Activated T-cell treated with anti-CD3 and anti-CD28 coated beads for 4 hours (primary cell): ENCODE data around the gene CORT.
"Not testable (repeated sequence)": the region's sequence is repeated elsewhere in the genome, so short reads cannot be mapped to it uniquely, and the experiment has no call there.

ENCODE experiments used
- DNase-seq: peaks from one replicate; pipeline ENCODE4 v3.0.0-alpha.2; 2020

The CORT gene

GRCh38 chr1:10440305-10440704 is 9.5 kb upstream of the CORT start:
- DNase-seq, result no peak

DNA sequence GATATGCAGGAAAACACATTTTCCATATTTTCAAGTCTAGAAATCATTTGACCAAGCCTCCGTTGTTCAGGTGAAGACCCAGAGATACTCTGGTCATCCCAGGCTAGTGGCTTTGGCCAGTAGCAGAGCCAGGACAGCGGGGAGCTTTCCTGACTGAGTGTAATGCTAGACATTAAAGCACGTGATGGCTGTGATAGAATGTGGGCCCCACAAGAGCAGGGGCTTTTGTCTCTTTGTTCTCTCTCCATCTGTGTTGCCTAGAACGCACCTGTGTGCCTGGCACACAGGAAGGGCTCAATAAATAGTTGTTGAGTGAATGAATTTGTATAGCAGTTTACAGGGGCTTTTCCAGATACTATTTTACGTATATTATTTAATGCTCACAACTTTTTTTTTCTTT is 9.0 kb upstream of the CORT start:
- no peak for DNase-seq

DNA sequence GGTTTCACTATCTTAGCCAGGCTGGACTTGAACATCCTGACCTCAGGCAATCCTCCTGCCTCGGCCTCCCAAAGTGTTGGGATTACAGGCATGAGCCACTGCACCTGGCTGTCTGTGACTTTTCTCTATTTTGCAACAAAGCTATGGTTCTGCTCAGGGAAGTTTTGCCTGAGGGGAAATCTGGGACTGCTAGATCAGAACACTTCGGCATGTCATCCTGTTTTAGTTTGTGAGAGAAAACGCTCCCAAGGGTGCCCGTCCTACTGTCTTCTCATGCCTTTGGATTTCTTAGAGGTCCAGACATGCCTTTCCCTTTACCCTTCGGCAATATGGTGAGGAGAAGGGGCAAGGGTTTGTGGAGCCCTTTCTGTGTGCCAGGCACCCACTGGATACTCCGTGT is 5.6 kb upstream of the CORT start:
- DNase-seq, result no peak

GRCh38 chr1:10444795-10445397 is 4.9 kb upstream of the CORT start:
- DNase-seq, result no peak

- no peak for DNase-seq
Measured at GRCh38 chr1:10446790-10447422, 2.9 kb upstream of the CORT start.

GRCh38 chr1:10450156-10450814 is 454 bp downstream of the CORT start:
- no peak for DNase-seq

GRCh38 chr1:10450836-10451235 is 1.0 kb downstream of the CORT start:
- no peak for DNase-seq

DNA sequence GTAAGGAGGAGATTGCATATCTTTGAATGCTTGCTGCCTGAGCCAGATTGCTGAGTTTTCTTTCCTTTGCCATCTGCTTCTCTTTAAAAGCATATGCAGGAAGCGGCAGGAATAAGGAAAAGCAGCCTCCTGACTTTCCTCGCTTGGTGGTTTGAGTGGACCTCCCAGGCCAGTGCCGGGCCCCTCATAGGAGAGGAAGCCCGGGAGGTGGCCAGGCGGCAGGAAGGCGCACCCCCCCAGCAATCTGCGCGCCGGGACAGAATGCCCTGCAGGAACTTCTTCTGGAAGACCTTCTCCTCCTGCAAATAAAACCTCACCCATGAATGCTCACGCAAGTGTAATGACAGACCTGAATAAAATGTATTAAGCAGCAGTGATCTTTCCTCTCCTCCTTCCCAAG is 1.5 kb downstream of the CORT start:
- no peak for DNase-seq

DNA sequence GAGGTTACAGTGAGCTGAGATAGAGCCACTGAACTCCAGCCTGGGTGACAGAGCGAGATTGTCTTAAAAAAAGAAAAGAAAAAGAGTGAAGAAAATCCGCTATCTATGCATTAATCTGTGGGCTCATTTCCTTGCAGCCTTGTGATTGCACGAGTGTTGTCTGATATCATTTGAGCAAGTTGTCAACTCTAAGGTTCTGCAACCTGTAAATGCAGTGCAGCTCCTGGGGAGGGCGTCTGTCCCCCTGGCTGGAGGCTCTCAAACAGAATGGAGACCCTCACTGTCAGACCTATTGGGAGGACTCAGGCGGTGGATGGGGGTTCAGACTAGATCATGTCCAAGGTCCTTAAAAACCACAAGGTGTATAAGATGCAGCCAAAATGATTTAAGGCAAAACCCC is 6.2 kb downstream of the CORT start:
- no peak for DNase-seq

- DNase-seq, result no peak
Measured at GRCh38 chr1:10456661-10457060, 6.8 kb downstream of the CORT start.

DNA sequence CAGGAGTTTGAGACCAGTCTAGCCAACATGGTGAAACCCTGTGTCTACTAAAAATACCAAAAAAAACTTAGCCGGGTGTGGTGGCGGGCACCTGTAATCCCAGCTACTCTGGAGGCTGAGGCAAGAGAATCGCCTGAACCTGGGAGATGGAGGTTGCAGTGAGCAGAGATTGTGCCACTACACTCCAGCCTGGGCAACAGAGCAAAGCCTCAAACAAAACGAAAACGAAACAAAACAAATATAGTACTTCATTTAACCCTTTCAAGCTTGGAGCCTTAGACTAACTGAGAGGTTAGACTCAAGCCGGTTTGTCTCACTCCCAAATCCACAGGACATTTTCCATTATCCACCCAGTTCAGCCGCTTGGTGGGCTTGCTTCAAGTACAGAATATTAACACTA is 7.6 kb downstream of the CORT start:
- not testable (repeated sequence) for DNase-seq

GRCh38 chr1:10457875-10458274 is 8.0 kb downstream of the CORT start:
- no peak for DNase-seq

GRCh38 chr1:10459184-10459583 is 9.4 kb downstream of the CORT start:
- no peak for DNase-seq

DNA sequence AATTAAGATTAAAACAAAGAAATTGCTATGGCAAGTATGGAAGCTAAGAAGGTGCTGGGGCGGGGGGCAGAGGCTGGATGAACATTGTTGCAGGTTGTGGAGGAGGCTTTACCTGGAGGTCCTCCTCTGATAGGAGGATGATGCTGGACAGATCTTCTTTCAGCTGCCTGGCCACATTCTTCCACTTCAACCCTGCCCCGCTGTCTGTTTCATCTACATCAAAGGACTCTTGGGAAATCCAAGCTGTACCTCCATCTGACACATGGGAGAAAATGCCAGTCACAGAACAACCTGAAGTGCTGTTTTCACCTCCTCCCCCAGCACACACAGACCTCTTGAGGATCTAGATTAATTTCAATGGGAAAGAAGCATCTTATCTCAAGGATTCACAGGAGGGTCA is 17.2 kb downstream of the CORT start:
- DNase-seq, result no peak

GRCh38 chr1:10470043-10470442 is 20.2 kb downstream of the CORT start:
- no peak for DNase-seq

DNA sequence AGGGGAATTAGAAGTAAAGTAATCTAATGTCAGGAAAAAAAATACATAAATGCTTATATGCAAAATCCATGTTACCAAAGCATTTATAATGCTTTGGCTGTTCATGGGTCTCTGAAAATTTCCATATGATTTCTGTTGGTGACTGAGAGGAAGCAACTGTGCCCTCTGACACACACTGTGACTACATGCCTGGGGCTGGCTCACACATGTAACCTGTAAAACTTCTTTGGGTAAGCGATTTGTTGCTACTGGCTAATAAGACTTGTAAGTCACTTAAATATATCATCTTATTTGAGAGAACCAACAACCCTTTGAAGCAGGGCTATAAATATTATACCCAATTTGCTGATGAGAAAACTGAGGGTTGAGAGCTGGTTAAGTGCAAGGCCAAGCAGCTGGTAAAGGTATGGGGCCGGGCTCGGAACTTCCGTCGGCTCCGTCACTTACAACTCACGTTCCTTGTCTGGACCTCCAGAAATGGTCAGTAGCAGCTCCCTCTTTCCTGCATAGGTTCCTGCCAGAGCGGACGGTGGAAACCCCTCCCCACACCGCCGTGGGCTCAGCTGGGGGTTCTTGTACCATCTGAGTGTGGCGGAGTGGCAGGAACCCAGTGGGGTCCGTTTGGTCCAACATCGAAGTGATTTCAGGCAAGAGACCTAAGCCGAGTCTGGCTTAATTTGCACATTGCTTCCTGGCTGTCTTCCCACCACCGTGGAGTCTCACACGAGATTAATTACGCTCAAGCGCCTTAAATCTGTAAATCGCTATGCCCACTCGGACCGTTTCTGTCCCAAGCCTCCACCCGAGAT is 21.8 kb downstream of the CORT start:
- no peak for DNase-seq

- peak; percentile 87 for DNase-seq
Measured at GRCh38 chr1:10472220-10473144, 22.7 kb downstream of the CORT start, which contains the start of gene DFFA. Gene DFFA (minus strand): TSS chr1:10472529. CDS start chr1:10472458, 71 bp downstream.

DNA sequence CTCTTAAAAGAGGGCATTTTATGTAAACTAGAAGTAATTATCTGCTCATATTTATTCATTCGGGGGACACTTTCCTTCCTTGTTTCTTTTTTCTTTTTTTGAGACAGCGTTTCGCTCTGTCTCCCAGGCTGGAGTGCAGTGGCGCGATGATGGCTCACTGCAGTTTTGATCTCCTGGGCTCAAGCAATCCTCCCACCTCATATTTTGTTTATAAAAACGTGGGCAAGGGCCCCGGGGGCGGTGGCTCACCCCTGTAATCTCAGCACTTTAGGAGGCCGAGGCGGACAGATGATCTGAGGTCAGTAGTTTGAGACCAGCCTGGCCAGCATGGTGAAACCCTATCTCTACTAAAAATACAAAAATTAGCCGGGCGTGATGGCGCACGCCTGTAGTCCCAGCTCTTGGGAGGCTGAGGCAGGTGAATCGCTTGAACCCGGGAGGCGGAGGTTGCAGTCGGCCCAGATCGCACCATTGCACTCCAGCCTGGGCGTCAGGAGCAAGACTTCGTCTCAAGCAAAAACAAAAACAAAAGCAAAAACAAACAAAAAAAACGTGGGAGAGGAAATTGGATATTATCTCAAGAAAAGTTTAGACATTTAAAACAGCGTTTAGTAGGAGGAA is 23.4 kb downstream of the CORT start:
- no peak for DNase-seq

GRCh38 chr1:10474309-10474612 is 24.4 kb downstream of the CORT start:
- DNase-seq, result not testable (repeated sequence)

GRCh38 chr1:10474613-10475507 is 25.0 kb downstream of the CORT start, which contains the start of gene PEX14:
Gene PEX14 (plus strand): TSS chr1:10474950. CDS start chr1:10474967, 17 bp downstream.
- DNase-seq, result peak; percentile 79

- DNase-seq, result no peak
Measured at GRCh38 chr1:10475510-10475909, 25.7 kb downstream of the CORT start.
